ENCODE results near the gene CRYGA.
"Not testable (repeated sequence)": the region's sequence is repeated elsewhere in the genome, so short reads cannot be mapped to it uniquely, and the experiment has no call there.

Gene CRYGA

DNA sequence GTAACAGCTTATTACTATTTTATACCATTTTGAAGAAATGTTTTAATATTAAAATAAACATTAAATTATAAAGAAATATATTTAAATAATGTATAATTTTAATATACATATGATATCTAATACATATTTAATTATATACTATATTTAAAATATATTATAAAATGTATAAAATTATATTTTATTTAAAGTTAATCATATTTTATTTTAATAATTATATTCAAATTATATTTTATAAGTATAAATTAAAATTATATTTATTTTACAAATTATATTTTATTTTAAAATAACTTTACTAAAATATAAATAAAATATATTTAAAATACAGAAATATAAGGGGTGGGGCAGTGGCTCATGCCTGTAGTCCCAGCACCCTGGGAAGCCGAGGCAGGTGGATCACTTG lies 41.1 kb downstream of the CRYGA start:
- no peaks in the 10 kb centered on the region for H3K79me1 ChIP-seq (ENCODE audit: low read length)
- no peak overlapping the region for H2AFZ ChIP-seq (ENCODE audit: insufficient read depth, low read length, poor library complexity)
- H3K79me2 ChIP-seq (ENCODE audit: control insufficient read depth, insufficient read depth, low read length, poor library complexity): no peaks in the 10 kb centered on the region
- H3K4me1 ChIP-seq (ENCODE audit: control insufficient read depth in 1 of 2, insufficient read depth in 2 of 2, low read length in 2 of 2): no peaks in the 10 kb centered on the region
- no peak overlapping the region for H3K18ac ChIP-seq (ENCODE audit: low read length)
- no peak overlapping the region for H2BK5ac ChIP-seq (ENCODE audit: low read depth, low read length, poor library complexity)
- H2AK5ac ChIP-seq (ENCODE audit: low read length): no peak overlapping the region
- no peak overlapping the region for H3K23ac ChIP-seq (ENCODE audit: low read length)
- H4K91ac ChIP-seq (ENCODE audit: low read depth, low read length): no peak overlapping the region
- no peak overlapping the region for H4K8ac ChIP-seq (ENCODE audit: low read depth, low read length)
- H2BK12ac ChIP-seq (ENCODE audit: low read length): no peak overlapping the region
- no peak overlapping the region for H2BK120ac ChIP-seq (ENCODE audit: insufficient read depth, low read length, poor library complexity)
- no peak overlapping the region for H3K4me2 ChIP-seq (ENCODE audit: low read length)
- no peaks in the 10 kb centered on the region for H3K27me3 ChIP-seq (ENCODE audit: insufficient read depth, low read length)
- no peak overlapping the region for H3K9ac ChIP-seq (ENCODE audit: low read length)
- no peak for DNase-seq
- no peak overlapping the region for H3K14ac ChIP-seq (ENCODE audit: low read length)
- H3K36me3 ChIP-seq (ENCODE audit: control insufficient read depth in 1 of 2, insufficient read depth in 2 of 2, low read length in 2 of 2): no peaks in the 10 kb centered on the region
- H3K4me3 ChIP-seq (ENCODE audit: low read depth, low read length): no peak overlapping the region
- no peak overlapping the region for H3K27ac ChIP-seq (ENCODE audit: low read depth, low read length)
- no peak overlapping the region for H4K12ac ChIP-seq (ENCODE audit: low read depth, low read length)
- no peak overlapping the region for H3K4ac ChIP-seq (ENCODE audit: low read depth, low read length)
- no peaks in the 10 kb centered on the region for H3K9me3 ChIP-seq (ENCODE audit: insufficient read depth, low read depth, low read length)
- no CpG with 5 or more reads among the region's 1 CpG for WGBS (ENCODE audit: extremely low coverage, insufficient coverage, insufficient read length)

- Histone ChIP-seq H3K79me2 (ENCODE audit: control insufficient read depth, insufficient read depth, low read length, poor library complexity) (no peaks in the 10 kb centered on the region), H3K27ac (ENCODE audit: low read depth, low read length) (no peak overlapping the region), H3K23ac (ENCODE audit: low read length) (no peak overlapping the region), H3K4me1 (ENCODE audit: control insufficient read depth in 1 of 2, insufficient read depth in 2 of 2, low read length in 2 of 2) (no peaks in the 10 kb centered on the region), H2BK12ac (ENCODE audit: low read length) (no peak overlapping the region), H3K4ac (ENCODE audit: low read depth, low read length) (no peak overlapping the region), H3K9me3 (ENCODE audit: insufficient read depth, low read depth, low read length) (no peaks in the 10 kb centered on the region), H2AK5ac (ENCODE audit: low read length) (no peak overlapping the region), H2BK5ac (ENCODE audit: low read depth, low read length, poor library complexity) (no peak overlapping the region), H3K4me3 (ENCODE audit: low read depth, low read length) (no peak overlapping the region), H4K8ac (ENCODE audit: low read depth, low read length) (no peak overlapping the region), H3K18ac (ENCODE audit: low read length) (no peak overlapping the region), H4K12ac (ENCODE audit: low read depth, low read length) (no peak overlapping the region), H3K79me1 (ENCODE audit: low read length) (peaks cover 2% of the 10 kb centered on the region), H4K91ac (ENCODE audit: low read depth, low read length) (no peak overlapping the region), H3K36me3 (ENCODE audit: control insufficient read depth in 1 of 2, insufficient read depth in 2 of 2, low read length in 2 of 2) (no peaks in the 10 kb centered on the region), H3K14ac (ENCODE audit: low read length) (no peak overlapping the region), H3K9ac (ENCODE audit: low read length) (no peak overlapping the region), H3K27me3 (ENCODE audit: insufficient read depth, low read length) (no peaks in the 10 kb centered on the region), H2BK120ac (ENCODE audit: insufficient read depth, low read length, poor library complexity) (no peak overlapping the region), H2AFZ (ENCODE audit: insufficient read depth, low read length, poor library complexity) (no peak overlapping the region), H3K4me2 (ENCODE audit: low read length) (no peak overlapping the region)
- no CpG with 5 or more reads among the region's 3 CpGs for WGBS (ENCODE audit: extremely low coverage, insufficient coverage, insufficient read length)
- no peak for DNase-seq
Observed at GRCh38 chr2:208118918-208119317, 44.5 kb downstream of the CRYGA start.

DNA sequence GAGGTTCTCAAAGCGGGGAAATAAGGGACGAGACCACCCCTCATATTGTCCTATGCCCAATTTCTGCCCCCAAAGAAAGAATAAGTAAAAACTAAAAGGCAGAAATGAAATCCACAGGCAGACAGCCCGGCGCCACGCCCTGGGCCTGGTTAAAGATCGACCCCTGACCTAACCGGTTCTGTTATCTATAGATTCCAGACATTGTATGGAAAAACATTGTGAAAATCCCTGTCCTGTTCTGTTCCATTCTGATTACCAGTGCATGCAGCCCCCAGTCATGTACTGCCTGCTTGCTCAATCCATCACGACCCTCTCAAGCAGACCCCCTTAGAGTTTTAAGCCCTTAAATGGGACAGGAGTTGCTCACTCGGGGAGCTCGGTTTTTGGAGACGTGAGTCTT lies 46.0 kb downstream of the CRYGA start:
- H3K4me2 ChIP-seq (ENCODE audit: low read length); H3K36me3 ChIP-seq (ENCODE audit: control insufficient read depth in 1 of 2, insufficient read depth in 2 of 2, low read length in 2 of 2); H3K4ac ChIP-seq (ENCODE audit: low read depth, low read length); H4K12ac ChIP-seq (ENCODE audit: low read depth, low read length); H3K27ac ChIP-seq (ENCODE audit: low read depth, low read length); H2AK5ac ChIP-seq (ENCODE audit: low read length); H4K91ac ChIP-seq (ENCODE audit: low read depth, low read length); H3K4me3 ChIP-seq (ENCODE audit: low read depth, low read length); H2BK12ac ChIP-seq (ENCODE audit: low read length); H3K4me1 ChIP-seq (ENCODE audit: control insufficient read depth in 1 of 2, insufficient read depth in 2 of 2, low read length in 2 of 2); H3K27me3 ChIP-seq (ENCODE audit: insufficient read depth, low read length); H2AFZ ChIP-seq (ENCODE audit: insufficient read depth, low read length, poor library complexity); H3K9me3 ChIP-seq (ENCODE audit: insufficient read depth, low read depth, low read length); H3K23ac ChIP-seq (ENCODE audit: low read length); H3K79me2 ChIP-seq (ENCODE audit: control insufficient read depth, insufficient read depth, low read length, poor library complexity); H3K9ac ChIP-seq (ENCODE audit: low read length); H3K18ac ChIP-seq (ENCODE audit: low read length); H3K79me1 ChIP-seq (ENCODE audit: low read length); H4K8ac ChIP-seq (ENCODE audit: low read depth, low read length); H3K14ac ChIP-seq (ENCODE audit: low read length); H2BK120ac ChIP-seq (ENCODE audit: insufficient read depth, low read length, poor library complexity); H2BK5ac ChIP-seq (ENCODE audit: low read depth, low read length, poor library complexity): not testable (repeated sequence)
- peak in 1 of 2 donors; percentile 53 for DNase-seq
- no CpG with 5 or more reads among the region's 11 CpGs for WGBS (ENCODE audit: extremely low coverage, insufficient coverage, insufficient read length)

GRCh38 chr2:208112969-208113368 lies 50.4 kb downstream of the CRYGA start:
- Histone ChIP-seq H4K12ac (ENCODE audit: low read depth, low read length) (no peak overlapping the region), H3K36me3 (ENCODE audit: control insufficient read depth in 1 of 2, insufficient read depth in 2 of 2, low read length in 2 of 2) (no peaks in the 10 kb centered on the region), H3K4me2 (ENCODE audit: low read length) (no peak overlapping the region), H2AK5ac (ENCODE audit: low read length) (no peak overlapping the region), H2AFZ (ENCODE audit: insufficient read depth, low read length, poor library complexity) (peak overlapping the region; percentile 76), H4K8ac (ENCODE audit: low read depth, low read length) (no peak overlapping the region), H2BK120ac (ENCODE audit: insufficient read depth, low read length, poor library complexity) (no peak overlapping the region), H3K9me3 (ENCODE audit: insufficient read depth, low read depth, low read length) (no peaks in the 10 kb centered on the region), H3K4me3 (ENCODE audit: low read depth, low read length) (no peak overlapping the region), H3K27me3 (ENCODE audit: insufficient read depth, low read length) (no peaks in the 10 kb centered on the region), H3K79me2 (ENCODE audit: control insufficient read depth, insufficient read depth, low read length, poor library complexity) (no peaks in the 10 kb centered on the region), H3K9ac (ENCODE audit: low read length) (no peak overlapping the region), H3K27ac (ENCODE audit: low read depth, low read length) (no peak overlapping the region), H3K14ac (ENCODE audit: low read length) (no peak overlapping the region), H4K91ac (ENCODE audit: low read depth, low read length) (no peak overlapping the region), H3K4me1 (ENCODE audit: control insufficient read depth in 1 of 2, insufficient read depth in 2 of 2, low read length in 2 of 2) (peaks cover 6 to 7% of the 10 kb centered on the region in 2 experiments), H2BK12ac (ENCODE audit: low read length) (no peak overlapping the region), H3K4ac (ENCODE audit: low read depth, low read length) (no peak overlapping the region), H2BK5ac (ENCODE audit: low read depth, low read length, poor library complexity) (no peak overlapping the region), H3K23ac (ENCODE audit: low read length) (no peak overlapping the region), H3K18ac (ENCODE audit: low read length) (no peak overlapping the region), H3K79me1 (ENCODE audit: low read length) (peaks cover 2% of the 10 kb centered on the region)
- peak in 1 of 2 donors; percentile 18 for DNase-seq
- WGBS (ENCODE audit: extremely low coverage, insufficient coverage, insufficient read length): no CpG with 5 or more reads among the region's 7 CpGs
